HEK293 (cell line): ENCODE data around the gene GOLGA8S.
"Not testable (repeated sequence)": the region's sequence is repeated elsewhere in the genome, so short reads cannot be mapped to it uniquely, and the experiment has no call there.

ENCODE experiments used
- CTCF ChIA-PET: fragments of 350-600 bp; formaldehyde crosslinking; extraction: SDS; loops from one replicate; lab custom pipeline; 2021; ENCODE audit warnings: antibody characterized with exemption; lab: Yijun Ruan, JAX
- POLR2A ChIA-PET: fragments of 300-600 bp; formaldehyde crosslinking; extraction: SDS; loops from one replicate; lab custom pipeline; 2020; ENCODE audit warnings: antibody characterized with exemption, inconsistent platforms; lab: Yijun Ruan, JAX
- H3K27ac ChIP-seq: fragments of 200-500 bp; sonication (Bioruptor generic); 2 replicates; pipeline ENCODE4 v1.5.1; 2014; ENCODE audit warnings: low read depth, low read length, control low read depth, inconsistent platforms; ENCODE audit errors: extremely low read depth
- H3K36me3 ChIP-seq, 2 experiments: fragments of 200-500 bp in 1 of 2; sonication (Bioruptor generic) in 1 of 2; 1 replicate in 1 of 2; 2 replicates in 1 of 2; pipeline ENCODE4 v1.5.1; 2014 to 2017; ENCODE audit warnings: inconsistent platforms in 2 of 2, low read length in 2 of 2; ENCODE audit not compliant: control insufficient read depth in 2 of 2, insufficient read depth in 1 of 2
- H3K4me1 ChIP-seq: fragments of 200-500 bp; sonication (Bioruptor generic); 2 replicates; pipeline ENCODE4 v1.5.1; 2014; ENCODE audit warnings: mild to moderate bottlenecking, low read length, inconsistent platforms; ENCODE audit not compliant: control insufficient read depth, insufficient read depth
- H3K4me3 ChIP-seq: 2 replicates; pipeline ENCODE4 v1.5.1; 2011; ENCODE audit warnings: low read depth, mild to moderate bottlenecking, control low read depth, low read length, moderate library complexity
- H3K9me3 ChIP-seq: fragments of 200-500 bp; sonication (Bioruptor generic); 2 replicates; pipeline ENCODE4 v1.5.1; 2014; ENCODE audit warnings: low read depth, low read length, inconsistent platforms; ENCODE audit not compliant: control insufficient read depth, insufficient read depth
- AEBP2 ChIP-seq: fragments of 450-650 bp; formaldehyde crosslinking; IDR thresholded peaks from 2 replicates; pipeline ENCODE4 v1.5.1; 2016; ENCODE audit warnings: missing biosample characterization, missing genetic modification characterization, borderline replicate concordance
- GLIS1 ChIP-seq: fragments of 450-650 bp; formaldehyde crosslinking; IDR thresholded peaks from 2 replicates; pipeline ENCODE4 v1.5.1; 2016; ENCODE audit warnings: missing biosample characterization, missing genetic modification characterization
- MEIS1 ChIP-seq: sonication (generic); formaldehyde crosslinking; IDR thresholded peaks from 2 replicates; pipeline ENCODE4 v1.8.1; 2022; ENCODE audit warnings: missing genetic modification reagents, mild to moderate bottlenecking, borderline replicate concordance
- REST ChIP-seq: fragments of 450-650 bp; formaldehyde crosslinking; IDR thresholded peaks from 2 replicates; pipeline ENCODE4 v1.5.1; 2016; ENCODE audit warnings: missing biosample characterization, missing genetic modification characterization
- ZBTB49 ChIP-seq: fragments of 450-650 bp; formaldehyde crosslinking; IDR thresholded peaks from 2 replicates; pipeline ENCODE4 v1.5.1; 2016; ENCODE audit warnings: missing biosample characterization, missing genetic modification characterization, low read depth
- ZBTB6 ChIP-seq: fragments of 450-650 bp; formaldehyde crosslinking; IDR thresholded peaks from 2 replicates; pipeline ENCODE4 v1.5.1; 2017; ENCODE audit warnings: missing biosample characterization, missing genetic modification characterization
- ZNF146 ChIP-seq: fragments of 450-650 bp; formaldehyde crosslinking; IDR thresholded peaks from 2 replicates; pipeline ENCODE4 v1.5.1; 2016; ENCODE audit warnings: missing biosample characterization, missing genetic modification characterization
- ZNF175 ChIP-seq: fragments of 450-650 bp; formaldehyde crosslinking; IDR thresholded peaks from 2 replicates; pipeline ENCODE4 v1.5.1; 2016; ENCODE audit warnings: missing biosample characterization, missing genetic modification characterization
- ZNF549 ChIP-seq: fragments of 450-650 bp; IDR thresholded peaks from 2 replicates; pipeline ENCODE4 v1.5.1; 2018; ENCODE audit warnings: missing biosample characterization, missing genetic modification characterization, mild to moderate bottlenecking, inconsistent platforms, moderate library complexity
- ZNF571 ChIP-seq: fragments of 450-650 bp; formaldehyde crosslinking; IDR thresholded peaks from 2 replicates; pipeline ENCODE4 v1.5.0; 2017; ENCODE audit warnings: missing biosample characterization, missing genetic modification characterization
- ZNF600 ChIP-seq: fragments of 450-650 bp; formaldehyde crosslinking; IDR thresholded peaks from 2 replicates; pipeline ENCODE4 v1.5.1; 2016; ENCODE audit warnings: missing biosample characterization, missing genetic modification characterization
- ZNF660 ChIP-seq: fragments of 450-650 bp; IDR thresholded peaks from 2 replicates; pipeline ENCODE4 v1.5.1; 2018; ENCODE audit warnings: missing biosample characterization, mild to moderate bottlenecking, missing genetic modification characterization
- ZNF692 ChIP-seq: fragments of 450-650 bp; formaldehyde crosslinking; IDR thresholded peaks from 2 replicates; pipeline ENCODE4 v1.5.1; 2016; ENCODE audit warnings: missing biosample characterization, missing genetic modification characterization
- ZNF791 ChIP-seq: fragments of 450-650 bp; formaldehyde crosslinking; IDR thresholded peaks from 2 replicates; pipeline ENCODE4 v1.5.1; 2016; ENCODE audit warnings: missing biosample characterization, missing genetic modification characterization
- ZNF837 ChIP-seq: fragments of 450-650 bp; formaldehyde crosslinking; IDR thresholded peaks from 2 replicates; pipeline ENCODE4 v1.5.1; 2016; ENCODE audit warnings: missing biosample characterization, missing genetic modification characterization
- ZSCAN16 ChIP-seq: fragments of 450-650 bp; formaldehyde crosslinking; IDR thresholded peaks from 2 replicates; pipeline ENCODE4 v1.5.1; 2016; ENCODE audit warnings: missing biosample characterization, missing genetic modification characterization
- ZSCAN18 ChIP-seq: fragments of 450-650 bp; formaldehyde crosslinking; IDR thresholded peaks from 2 replicates; pipeline ENCODE4 v1.5.1; 2016; ENCODE audit warnings: missing biosample characterization, missing genetic modification characterization

Gene GOLGA8S

GRCh38 chr15:23381192-23381591, 26.6 kb downstream of the GOLGA8S start:
- H3K4me3 ChIP-seq, H3K36me3 ChIP-seq, H3K27ac ChIP-seq, POLR2A ChIA-PET, CTCF ChIA-PET, H3K4me1 ChIP-seq, H3K9me3 ChIP-seq: not testable (repeated sequence)
- TF ChIP-seq GLIS1 = peak; percentile 56; the same call in 1 of the 2 replicates

GRCh38 chr15:23384371-23384770, 29.8 kb downstream of the GOLGA8S start:
- ChIA-PET CTCF (no interaction called here), POLR2A (no interaction called here)
- H3K36me3 ChIP-seq = no peaks in the 10 kb centered on the region
- no peaks in the 10 kb centered on the region for H3K4me1 ChIP-seq
- no peaks in the 10 kb centered on the region for H3K9me3 ChIP-seq
- TF ChIP-seq ZNF571 (tag by site-specific recombination) (no peak), ZSCAN16 (tag by site-specific recombination) (no peak), ZNF146 (tag by site-specific recombination) (no peak), ZNF692 (tag by site-specific recombination) (no peak), REST (tag by site-specific recombination) (no peak), ZNF837 (tag by site-specific recombination) (no peak), ZBTB6 (tag by site-specific recombination) (no peak), ZSCAN18 (tag by site-specific recombination) (no peak), AEBP2 (tag by site-specific recombination) (no peak), ZNF175 (no peak), ZBTB49 (tag by site-specific recombination) (no peak), ZNF600 (no peak), MEIS1 (CRISPR knock-in tag) (no peak), ZNF791 (tag by site-specific recombination) (no peak), ZNF549 (no peak), ZNF660 (no peak)
- TF ChIP-seq, all 188 proteins: peak for 0
- no peak overlapping the region for H3K4me3 ChIP-seq
- H3K27ac ChIP-seq = no peak overlapping the region
